Measurements from ENCODE around the gene ARHGAP10.

Gene ARHGAP10

GRCh38 chr4:148061141-148061481 lies 329.2 kb downstream of the ARHGAP10 start:
- H3K4me3 ChIP-seq (ENCODE audit: low read depth, low read length), result no peak overlapping the region
- in situ Hi-C loops (cut with HindIII; ENCODE audit: low sequenced_read_pairs), result no loop called here
- no peak for DNase-seq (ENCODE audit: low read depth, low spot score)
- TF ChIP-seq CTCF (IDR thresholded peaks at IDR 0.05; ENCODE audit: low read depth, low read length), result no peak

- in situ Hi-C loops (cut with HindIII; ENCODE audit: low sequenced_read_pairs), result no loop called here
Measured at GRCh38 chr4:148061795-148062194, 329.9 kb downstream of the ARHGAP10 start.

GRCh38 chr4:148062301-148062950 lies 330.5 kb downstream of the ARHGAP10 start:
- no peak overlapping the region for H3K4me3 ChIP-seq (ENCODE audit: low read depth, low read length)
- no peak for TF ChIP-seq CTCF (IDR thresholded peaks at IDR 0.05; ENCODE audit: low read depth, low read length)
- no peak for DNase-seq (ENCODE audit: low read depth, low spot score)
- in situ Hi-C loops (cut with HindIII; ENCODE audit: low sequenced_read_pairs), result no loop called here

More at GRCh38 chr4:148061795-148062194, 329.9 kb downstream of the ARHGAP10 start:
- no peak overlapping the region for H3K4me3 ChIP-seq (ENCODE audit: low read depth, low read length)
- no peak for TF ChIP-seq CTCF (IDR thresholded peaks at IDR 0.05; ENCODE audit: low read depth, low read length)
- no peak for DNase-seq (ENCODE audit: low read depth, low spot score)

- H3K4me3 ChIP-seq (ENCODE audit: low read depth, low read length), result no peak overlapping the region
- in situ Hi-C loops (cut with HindIII; ENCODE audit: low sequenced_read_pairs), result no loop called here
- no peak for DNase-seq (ENCODE audit: low read depth, low spot score)
- no peak for TF ChIP-seq CTCF (IDR thresholded peaks at IDR 0.05; ENCODE audit: low read depth, low read length)
Measured at GRCh38 chr4:148064451-148064850, 332.6 kb downstream of the ARHGAP10 start.

- DNase-seq (ENCODE audit: low read depth, low spot score), result peak; percentile 58
- H3K4me3 ChIP-seq (ENCODE audit: low read depth, low read length), result no peak overlapping the region
- in situ Hi-C loops (cut with HindIII; ENCODE audit: low sequenced_read_pairs), result no loop called here
- TF ChIP-seq CTCF (IDR thresholded peaks at IDR 0.05; ENCODE audit: low read depth, low read length), result no peak
Measured at GRCh38 chr4:148065075-148065474, 333.2 kb downstream of the ARHGAP10 start.

GRCh38 chr4:148067301-148067916 lies 335.5 kb downstream of the ARHGAP10 start:
- H3K4me3 ChIP-seq (ENCODE audit: low read depth, low read length), result no peak overlapping the region
- in situ Hi-C loops (cut with HindIII; ENCODE audit: low sequenced_read_pairs), result no loop called here
- no peak for DNase-seq (ENCODE audit: low read depth, low spot score)
- peak; percentile 10 for TF ChIP-seq CTCF (IDR thresholded peaks at IDR 0.05; ENCODE audit: low read depth, low read length)
